Naive thymus-derived CD8-positive, alpha-beta T cell (primary cell): ENCODE results near the gene RNF141. TPM values are rescaled to one million over a fixed set of nuclear protein-coding genes. Genes with fewer than 3 reads are reported as not detected.

Source experiments
- ATAC-seq, 2 donors: fragments of 150-1000 bp; cut with Tn5 transposase in 1 of 2; sonication (Bioruptor Pico), chemical (Tn5 transposase) in 1 of 2; 1 replicate in 1 of 2; 2 replicates in 1 of 2; pipeline ENCODE4 v1.10.0; 2021; ENCODE audit warnings: mild to moderate bottlenecking in 2 of 2, moderate library complexity in 2 of 2
- POLR2A ChIA-PET: fragments of 350-600 bp; sonication (Branson Sonifier 250); formaldehyde crosslinking; loops from one replicate; lab custom pipeline; 2021; ENCODE audit warnings: antibody characterized with exemption; lab: Charles Lee
- DNase-seq, 10 donors: peaks; one replicate each; pipeline versions ENCODE4 v3.0.0 to v3.0.0-alpha.2; 2020 to 2022
- H3K27ac Mint-ChIP-seq, 10 donors: one replicate each; pipeline ENCODE4 v1.8.0; 2020 to 2022; ENCODE audit warnings: mild to moderate bottlenecking in 10 of 10, mixed read lengths in 10 of 10, moderate library complexity in 4 of 10, inconsistent platforms in 1 of 10
- H3K27me3 Mint-ChIP-seq, 5 donors: one replicate each; pipeline ENCODE4 v1.8.0; 2021 to 2022; ENCODE audit warnings: mixed read lengths in 5 of 5
- H3K36me3 Mint-ChIP-seq, 3 donors: one replicate each; pipeline ENCODE4 v1.8.0; 2020 to 2022; ENCODE audit warnings: mixed read lengths in 3 of 3, mild to moderate bottlenecking in 2 of 3, inconsistent platforms in 1 of 3
- H3K4me1 Mint-ChIP-seq, 4 donors: one replicate each; pipeline ENCODE4 v1.8.0; 2021 to 2022; ENCODE audit warnings: mixed read lengths in 4 of 4
- H3K4me3 Mint-ChIP-seq, 10 donors: one replicate each; pipeline ENCODE4 v1.8.0; 2020 to 2022; ENCODE audit warnings: mild to moderate bottlenecking in 10 of 10, mixed read lengths in 10 of 10, moderate library complexity in 6 of 10, inconsistent platforms in 1 of 10
- H3K9me3 Mint-ChIP-seq, 9 donors: one replicate each; pipeline ENCODE4 v1.8.0; 2020 to 2022; ENCODE audit warnings: mixed read lengths in 9 of 9, mild to moderate bottlenecking in 3 of 9, inconsistent platforms in 1 of 9, moderate library complexity in 1 of 9
- polyA plus RNA-seq, 3 donors: library from polyadenylated mRNA; unstranded; fragments of 300-500 nt; fragmentation: Illumina TruSeq; gene quantifications; one replicate each; pipeline ENCODE4 v1.2.3, GENCODE V29; 2021
- total RNA-seq, 8 experiments: library from RNA in 2 of 8; stranded (reverse) in 2 of 8; gene quantifications; one replicate each; pipeline ENCODE4 v1.2.3 and lab custom pipeline; 2021 to 2026

RNF141 gene
- total RNA-seq (10 to 100 TPM; 18.8 to 19.3 TPM), polyA plus RNA-seq (10 to 100 TPM; 20.5 to 22.9 (median 22.8) TPM), total RNA-seq (lab: John Stamatoyannopoulos, UW) (19.0 to 33.4 (median 30.3) reads per million in 6 experiments)

- POLR2A ChIA-PET = interaction anchor here (0.8 to 2.6 kb wide), 18 partner anchors 18 to 1080 kb away, joined by 3 to 15 read pairs (median 4); partner anchors contain the start of genes AMPD3, CTR9, EIF4G2 and ZBED5
- peaks cover 0 to 2% (median 0%) of the 10 kb centered on the region in 9 donors for H3K9me3 Mint-ChIP-seq
These were observed at the start of gene RNF141 for GRCh38 chr11:10540915-10541560. RNF141 (minus strand) TSS chr11:10541187; CDS start chr11:10534158, 7,029 bp downstream.

GRCh38 chr11:10590218-10590915, 49.4 kb upstream of the RNF141 start:
- Mint-ChIP-seq H3K4me3 (no peak overlapping the region), H3K27me3 (peaks cover 0 to 8% (median 3%) of the 10 kb centered on the region in 5 donors), H3K4me1 (peaks cover 0 to 4% (median under 1%) of the 10 kb centered on the region in 4 donors), H3K36me3 (no peaks in the 10 kb centered on the region), H3K27ac (no peak overlapping the region), H3K9me3 (no peaks in the 10 kb centered on the region)
- ATAC-seq (no peak), DNase-seq (no peak)
- POLR2A ChIA-PET = no interaction called here

More at GRCh38 chr11:10540915-10541560, at the start of gene RNF141:
- Mint-ChIP-seq H3K36me3 (no peaks in the 10 kb centered on the region), H3K27me3 (peaks cover 0 to 2% (median 0%) of the 10 kb centered on the region in 5 donors), H3K4me1 (peaks cover 8 to 58% (median 21%) of the 10 kb centered on the region in 4 donors), H3K27ac (peak within 1 kb of the TSS; percentile 81 to 98 (median 94)), H3K4me3 (peak within 1 kb of the TSS; percentile 82 to 93 (median 90))
- DNase-seq (peak; percentile 85 to 96 (median 94)), ATAC-seq (peak; percentile 95)

GRCh38 chr11:10588904-10589303, 47.9 kb upstream of the RNF141 start:
- ATAC-seq = no peak
- POLR2A ChIA-PET = no interaction called here
- Mint-ChIP-seq H3K4me3 (no peak overlapping the region), H3K27me3 (peaks cover 0 to 8% (median 3%) of the 10 kb centered on the region in 5 donors), H3K36me3 (no peaks in the 10 kb centered on the region), H3K9me3 (no peaks in the 10 kb centered on the region), H3K4me1 (peaks cover 0 to 4% (median under 1%) of the 10 kb centered on the region in 4 donors), H3K27ac (no peak overlapping the region)
- DNase-seq = no peak

- no peaks in the 10 kb centered on the region for H3K36me3 Mint-ChIP-seq
- H3K27me3 Mint-ChIP-seq = peaks cover 4 to 13% (median 5%) of the 10 kb centered on the region in 5 donors
- H3K9me3 Mint-ChIP-seq = no peaks in the 10 kb centered on the region
- no peak overlapping the region for H3K4me3 Mint-ChIP-seq
- no peak overlapping the region for H3K27ac Mint-ChIP-seq
- H3K4me1 Mint-ChIP-seq = peaks cover 0 to 10% (median 3%) of the 10 kb centered on the region in 4 donors
- DNase-seq (no peak), ATAC-seq (no peak)
- POLR2A ChIA-PET = no interaction called here
These were observed 47.0 kb upstream of the RNF141 start for GRCh38 chr11:10587995-10588394.

GRCh38 chr11:10587388-10587787, 46.4 kb upstream of the RNF141 start:
- DNase-seq = no peak
- Mint-ChIP-seq H3K27ac (no peak overlapping the region), H3K9me3 (no peaks in the 10 kb centered on the region), H3K27me3 (peaks cover 5 to 19% (median 6%) of the 10 kb centered on the region in 5 donors), H3K36me3 (no peaks in the 10 kb centered on the region), H3K4me1 (peaks cover 0 to 13% (median 3%) of the 10 kb centered on the region in 4 donors), H3K4me3 (no peak overlapping the region)
- ATAC-seq = no peak
- POLR2A ChIA-PET = no interaction called here

GRCh38 chr11:10584071-10584501, 43.1 kb upstream of the RNF141 start:
- no peak for DNase-seq
- Mint-ChIP-seq H3K4me1 (peaks cover 0 to 42% (median 3%) of the 10 kb centered on the region in 4 donors), H3K27ac (no peak overlapping the region), H3K36me3 (no peaks in the 10 kb centered on the region), H3K27me3 (peaks cover 2 to 18% (median 8%) of the 10 kb centered on the region in 5 donors), H3K9me3 (no peaks in the 10 kb centered on the region), H3K4me3 (no peak overlapping the region)
- POLR2A ChIA-PET = no interaction called here
- ATAC-seq = no peak

GRCh38 chr11:10581481-10582019, 40.6 kb upstream of the RNF141 start:
- Mint-ChIP-seq H3K4me1 (peaks cover 0 to 48% (median 2%) of the 10 kb centered on the region in 4 donors), H3K9me3 (no peaks in the 10 kb centered on the region), H3K27ac (peak overlapping the region in 2 of 10 donors; percentile 7 to 17), H3K27me3 (peaks cover 2 to 18% (median 8%) of the 10 kb centered on the region in 5 donors), H3K4me3 (no peak overlapping the region), H3K36me3 (no peaks in the 10 kb centered on the region)
- POLR2A ChIA-PET = interaction anchor here (1.1 kb wide), 1 partner anchor 40 kb away, joined by 3 read pairs; the partner anchor contains the start of gene RNF141
- ATAC-seq (no peak), DNase-seq (no peak)

- Mint-ChIP-seq H3K9me3 (no peaks in the 10 kb centered on the region), H3K27ac (no peak overlapping the region), H3K4me3 (no peak overlapping the region), H3K4me1 (peaks cover 0 to 48% (median under 1%) of the 10 kb centered on the region in 4 donors), H3K36me3 (no peaks in the 10 kb centered on the region), H3K27me3 (peaks cover 2 to 18% (median 8%) of the 10 kb centered on the region in 5 donors)
- ATAC-seq (no peak), DNase-seq (no peak)
- POLR2A ChIA-PET = no interaction called here
These were observed 39.6 kb upstream of the RNF141 start for GRCh38 chr11:10580623-10581022.

- Mint-ChIP-seq H3K36me3 (no peaks in the 10 kb centered on the region), H3K4me3 (no peak overlapping the region), H3K27me3 (peaks cover 2 to 18% (median 8%) of the 10 kb centered on the region in 5 donors), H3K4me1 (peaks cover 0 to 48% (median under 1%) of the 10 kb centered on the region in 4 donors), H3K27ac (no peak overlapping the region), H3K9me3 (no peaks in the 10 kb centered on the region)
- ATAC-seq = no peak
- no peak for DNase-seq
- POLR2A ChIA-PET = no interaction called here
These were observed 38.7 kb upstream of the RNF141 start for GRCh38 chr11:10579700-10580099.

GRCh38 chr11:10576035-10576398, 35.0 kb upstream of the RNF141 start:
- Mint-ChIP-seq H3K4me3 (no peak overlapping the region), H3K4me1 (peaks cover 0 to 29% (median under 1%) of the 10 kb centered on the region in 4 donors), H3K9me3 (no peaks in the 10 kb centered on the region), H3K27ac (no peak overlapping the region), H3K36me3 (no peaks in the 10 kb centered on the region), H3K27me3 (peaks cover 0 to 11% (median 2%) of the 10 kb centered on the region in 5 donors)
- POLR2A ChIA-PET = no interaction called here
- DNase-seq = no peak
- no peak for ATAC-seq

- no peak overlapping the region for H3K4me3 Mint-ChIP-seq
- DNase-seq (no peak), ATAC-seq (no peak)
- H3K9me3 Mint-ChIP-seq = no peaks in the 10 kb centered on the region
- POLR2A ChIA-PET = interaction anchor here (0.7 kb wide), 1 partner anchor 57 kb away, joined by 3 read pairs; no protein-coding TSS in a partner anchor
- H3K4me1 Mint-ChIP-seq = peaks cover 0 to 25% (median under 1%) of the 10 kb centered on the region in 4 donors
- H3K27me3 Mint-ChIP-seq = peaks cover 0 to 11% (median 2%) of the 10 kb centered on the region in 5 donors
- no peak overlapping the region for H3K27ac Mint-ChIP-seq
- H3K36me3 Mint-ChIP-seq = no peaks in the 10 kb centered on the region
These were observed 34.5 kb upstream of the RNF141 start for GRCh38 chr11:10575346-10576034.

GRCh38 chr11:10573556-10573955, 32.6 kb upstream of the RNF141 start:
- POLR2A ChIA-PET = no interaction called here
- peaks cover 0 to 11% (median 2%) of the 10 kb centered on the region in 5 donors for H3K27me3 Mint-ChIP-seq
- no peak overlapping the region for H3K27ac Mint-ChIP-seq

More at GRCh38 chr11:10573556-10573955, 32.6 kb upstream of the RNF141 start:
- H3K4me1 Mint-ChIP-seq = peaks cover 0 to 12% (median under 1%) of the 10 kb centered on the region in 4 donors
- no peak for ATAC-seq
- no peak overlapping the region for H3K4me3 Mint-ChIP-seq
- H3K9me3 Mint-ChIP-seq = no peaks in the 10 kb centered on the region
- no peaks in the 10 kb centered on the region for H3K36me3 Mint-ChIP-seq
- no peak for DNase-seq
